ENCODE data around the gene PTPRN2.

DNA sequence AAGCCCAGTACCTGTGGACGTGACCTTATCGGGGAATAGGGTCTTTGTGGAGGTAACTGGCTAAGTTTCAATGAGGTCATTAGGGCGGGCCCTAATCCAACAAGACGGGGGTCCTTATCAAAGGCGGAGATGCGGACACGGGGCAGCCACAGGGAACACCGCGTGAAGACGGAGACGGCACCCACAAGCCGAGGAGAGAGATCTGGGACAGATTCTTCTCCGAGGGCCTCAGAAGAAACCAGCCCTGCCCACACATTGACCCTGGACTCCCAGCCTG is 733.9 kb downstream of the PTPRN2 start:
- TF ChIP-seq, protein P1, sequence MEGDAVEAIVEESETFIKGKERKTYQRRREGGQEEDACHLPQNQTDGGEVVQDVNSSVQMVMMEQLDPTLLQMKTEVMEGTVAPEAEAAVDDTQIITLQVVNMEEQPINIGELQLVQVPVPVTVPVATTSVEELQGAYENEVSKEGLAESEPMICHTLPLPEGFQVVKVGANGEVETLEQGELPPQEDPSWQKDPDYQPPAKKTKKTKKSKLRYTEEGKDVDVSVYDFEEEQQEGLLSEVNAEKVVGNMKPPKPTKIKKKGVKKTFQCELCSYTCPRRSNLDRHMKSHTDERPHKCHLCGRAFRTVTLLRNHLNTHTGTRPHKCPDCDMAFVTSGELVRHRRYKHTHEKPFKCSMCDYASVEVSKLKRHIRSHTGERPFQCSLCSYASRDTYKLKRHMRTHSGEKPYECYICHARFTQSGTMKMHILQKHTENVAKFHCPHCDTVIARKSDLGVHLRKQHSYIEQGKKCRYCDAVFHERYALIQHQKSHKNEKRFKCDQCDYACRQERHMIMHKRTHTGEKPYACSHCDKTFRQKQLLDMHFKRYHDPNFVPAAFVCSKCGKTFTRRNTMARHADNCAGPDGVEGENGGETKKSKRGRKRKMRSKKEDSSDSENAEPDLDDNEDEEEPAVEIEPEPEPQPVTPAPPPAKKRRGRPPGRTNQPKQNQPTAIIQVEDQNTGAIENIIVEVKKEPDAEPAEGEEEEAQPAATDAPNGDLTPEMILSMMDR (IDR thresholded peaks at IDR 0.05) = no peak
- no peak for TF ChIP-seq ZFX (IDR thresholded peaks at IDR 0.05; ENCODE audit: borderline replicate concordance)
